Testis (tissue), 2 donors: ENCODE results near the gene CDC27.

Source experiments
- POLR2A ChIP-seq: fragments of 450-650 bp; IDR thresholded peaks from one replicate; pipeline ENCODE4 v1.6.1; 2017; ENCODE audit warnings: antibody characterized with exemption, mild to moderate bottlenecking, moderate library complexity
- TF ChIP-seq, protein P1 (sequence below), 3 experiments: fragments of 450-650 bp in 2 of 3; fragments of 200-600 bp in 1 of 3; sonication (generic) in 1 of 3; IDR thresholded peaks; one replicate each; pipeline ENCODE4 v1.5.1; 2016 to 2019; ENCODE audit warnings: antibody characterized with exemption in 3 of 3, mild to moderate bottlenecking in 2 of 3, moderate library complexity in 1 of 3

DNA sequence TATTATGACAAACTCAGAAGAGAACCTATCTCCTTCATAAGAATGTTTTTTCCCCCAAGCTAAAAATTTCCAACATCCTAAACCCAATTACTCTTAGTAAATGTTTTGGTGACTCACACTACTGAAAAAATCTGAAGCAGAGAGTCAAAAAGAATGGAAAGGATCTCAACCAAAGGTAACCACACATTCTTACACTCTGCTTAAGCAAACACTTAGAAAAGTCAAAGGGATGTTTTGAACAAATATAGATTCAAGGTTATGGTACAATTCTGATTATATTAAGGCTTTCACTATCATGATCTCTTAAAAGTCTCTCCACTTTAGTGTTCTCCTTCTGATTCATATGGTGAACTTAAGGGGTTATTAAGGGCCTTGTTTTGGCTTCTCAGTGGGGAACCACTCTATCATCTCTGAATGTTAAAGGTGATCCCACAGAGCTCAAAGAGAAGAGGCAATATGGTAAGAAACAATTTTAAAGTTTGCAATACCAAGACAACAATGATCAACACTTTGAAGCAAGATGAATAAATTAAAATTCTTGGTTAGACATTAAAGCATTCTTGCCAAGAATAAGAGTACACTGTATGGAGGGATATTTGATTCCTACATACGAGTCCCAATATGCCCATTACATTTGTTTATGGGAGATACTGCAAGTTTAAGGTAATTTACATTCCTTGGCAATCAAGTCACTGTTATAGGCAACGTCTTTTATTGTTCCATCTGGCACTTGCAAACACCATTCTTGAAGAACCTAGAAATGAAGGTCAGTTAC lies 69.2 kb downstream of the CDC27 start:
- TF ChIP-seq, protein P1, sequence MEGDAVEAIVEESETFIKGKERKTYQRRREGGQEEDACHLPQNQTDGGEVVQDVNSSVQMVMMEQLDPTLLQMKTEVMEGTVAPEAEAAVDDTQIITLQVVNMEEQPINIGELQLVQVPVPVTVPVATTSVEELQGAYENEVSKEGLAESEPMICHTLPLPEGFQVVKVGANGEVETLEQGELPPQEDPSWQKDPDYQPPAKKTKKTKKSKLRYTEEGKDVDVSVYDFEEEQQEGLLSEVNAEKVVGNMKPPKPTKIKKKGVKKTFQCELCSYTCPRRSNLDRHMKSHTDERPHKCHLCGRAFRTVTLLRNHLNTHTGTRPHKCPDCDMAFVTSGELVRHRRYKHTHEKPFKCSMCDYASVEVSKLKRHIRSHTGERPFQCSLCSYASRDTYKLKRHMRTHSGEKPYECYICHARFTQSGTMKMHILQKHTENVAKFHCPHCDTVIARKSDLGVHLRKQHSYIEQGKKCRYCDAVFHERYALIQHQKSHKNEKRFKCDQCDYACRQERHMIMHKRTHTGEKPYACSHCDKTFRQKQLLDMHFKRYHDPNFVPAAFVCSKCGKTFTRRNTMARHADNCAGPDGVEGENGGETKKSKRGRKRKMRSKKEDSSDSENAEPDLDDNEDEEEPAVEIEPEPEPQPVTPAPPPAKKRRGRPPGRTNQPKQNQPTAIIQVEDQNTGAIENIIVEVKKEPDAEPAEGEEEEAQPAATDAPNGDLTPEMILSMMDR (IDR thresholded peaks at IDR 0.05), result no peak
- no peak for TF ChIP-seq POLR2A
